GM19238 (cell line): ENCODE measurements around the gene AMOT.
A peak's percentile ranks its signal among the peaks of the same experiment; 100 is the strongest.
"Not testable (repeated sequence)": the region's sequence is repeated elsewhere in the genome, so short reads cannot be mapped to it uniquely, and the experiment has no call there.

Experiments used
- DNase-seq: peaks from one replicate; pipeline ENCODE4 v3.0.0; 2011; ENCODE audit warnings: low spot score; ENCODE audit not compliant: insufficient read length

Gene AMOT

GRCh38 chrX:112840382-112841113, at the start of gene AMOT:
AMOT (minus strand) TSS chrX:112840831; CDS start chrX:112823126, 17,705 bp downstream.
- peak; percentile 17 for DNase-seq

- DNase-seq, result no peak
Observed at GRCh38 chrX:112889400-112889799, 48.8 kb upstream of the AMOT start.

- DNase-seq, result no peak
Observed at GRCh38 chrX:112888916-112889315, 48.3 kb upstream of the AMOT start.

GRCh38 chrX:112877771-112878173, 37.1 kb upstream of the AMOT start:
- DNase-seq, result no peak

- no peak for DNase-seq
Observed at GRCh38 chrX:112874614-112875013, 34.0 kb upstream of the AMOT start.

- no peak for DNase-seq
Observed at GRCh38 chrX:112874175-112874574, 33.5 kb upstream of the AMOT start.

- no peak for DNase-seq
Observed at GRCh38 chrX:112868586-112868985, 28.0 kb upstream of the AMOT start.

- DNase-seq, result no peak
Observed at GRCh38 chrX:112867570-112867969, 26.9 kb upstream of the AMOT start.

- DNase-seq, result no peak
Observed at GRCh38 chrX:112866175-112866574, 25.5 kb upstream of the AMOT start.

GRCh38 chrX:112865464-112866025, 24.9 kb upstream of the AMOT start:
- DNase-seq, result no peak

- no peak for DNase-seq
Observed at GRCh38 chrX:112863850-112864249, 23.2 kb upstream of the AMOT start.

GRCh38 chrX:112857478-112857878, 16.8 kb upstream of the AMOT start:
- no peak for DNase-seq

- DNase-seq, result not testable (repeated sequence)
Observed at GRCh38 chrX:112854901-112855300, 14.3 kb upstream of the AMOT start.

- no peak for DNase-seq
Observed at GRCh38 chrX:112852851-112853250, 12.2 kb upstream of the AMOT start.

- DNase-seq, result peak; percentile 31
Observed at GRCh38 chrX:112851806-112852205, 11.2 kb upstream of the AMOT start.

GRCh38 chrX:112851161-112851779, 10.6 kb upstream of the AMOT start:
- DNase-seq, result peak; percentile 35

GRCh38 chrX:112849016-112849415, 8.4 kb upstream of the AMOT start:
- no peak for DNase-seq

GRCh38 chrX:112846782-112847181, 6.2 kb upstream of the AMOT start:
- no peak for DNase-seq

GRCh38 chrX:112846187-112846586, 5.6 kb upstream of the AMOT start:
- DNase-seq, result no peak

- DNase-seq, result no peak
Observed at GRCh38 chrX:112844250-112844649, 3.6 kb upstream of the AMOT start.

- DNase-seq, result no peak
Observed at GRCh38 chrX:112841820-112842157, 1.2 kb upstream of the AMOT start.

GRCh38 chrX:112841114-112841819, 636 bp upstream of the AMOT start:
- DNase-seq, result peak; percentile 49
